Upper lobe of left lung (tissue), 4 donors: ENCODE data around the gene XIRP1.

Source experiments
- EP300 ChIP-seq, 4 donors: sonication (generic); formaldehyde crosslinking; IDR thresholded peaks; one replicate each; pipeline ENCODE4 v1.5.1; 2017; ENCODE audit warnings: antibody characterized with exemption in 4 of 4, control low read depth in 2 of 4
- POLR2A ChIP-seq, 4 donors: fragments of 450-650 bp; IDR thresholded peaks; one replicate each; pipeline ENCODE4 v1.5.1; 2016 to 2017; ENCODE audit warnings: antibody characterized with exemption in 4 of 4, mild to moderate bottlenecking in 2 of 4
- TF ChIP-seq, protein P1 (sequence below), 6 experiments: fragments of 450-650 bp in 4 of 6; fragments of 200-600 bp in 2 of 6; sonication (generic) in 2 of 6; IDR thresholded peaks; one replicate each; pipeline ENCODE4 v1.5.1; 2016 to 2019; ENCODE audit warnings: antibody characterized with exemption in 6 of 6

DNA sequence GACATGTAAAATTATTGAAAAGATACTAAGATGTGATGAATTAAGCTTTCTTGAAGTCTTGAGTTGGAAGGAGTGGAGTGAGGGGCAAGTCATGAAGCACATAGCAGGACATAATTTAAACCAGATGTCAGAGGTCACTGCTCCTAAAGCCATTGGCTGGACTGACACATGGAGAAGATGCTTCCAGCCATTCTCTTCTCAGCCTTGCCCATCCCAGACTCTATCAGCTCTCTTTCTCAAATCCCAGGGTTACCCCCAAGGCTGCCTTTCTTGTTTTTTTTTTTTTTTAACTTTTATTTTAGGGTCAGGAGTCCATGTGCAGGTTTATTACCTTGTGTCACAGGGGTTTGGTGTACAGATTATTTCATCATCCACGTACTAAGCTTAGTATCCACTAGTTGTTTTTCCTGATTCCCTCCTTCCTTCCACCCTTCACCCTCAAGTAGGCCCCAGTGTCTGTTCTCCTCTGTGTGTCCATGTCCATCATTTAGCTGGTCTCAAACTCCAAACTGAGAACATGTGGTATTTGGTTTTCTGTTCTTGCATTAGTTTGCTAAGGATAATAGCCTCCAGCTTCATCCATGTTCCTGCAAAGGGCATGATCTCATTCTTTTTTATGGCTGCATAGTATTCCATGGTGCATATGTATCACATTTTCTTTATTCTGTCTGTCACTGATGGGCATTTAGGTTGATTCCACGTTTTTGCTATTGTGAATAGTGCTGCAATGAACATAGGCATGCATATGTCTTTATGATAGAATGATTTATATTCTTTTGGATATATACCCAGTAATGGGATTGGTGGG lies 18.9 kb downstream of the XIRP1 start:
- TF ChIP-seq, protein P1, sequence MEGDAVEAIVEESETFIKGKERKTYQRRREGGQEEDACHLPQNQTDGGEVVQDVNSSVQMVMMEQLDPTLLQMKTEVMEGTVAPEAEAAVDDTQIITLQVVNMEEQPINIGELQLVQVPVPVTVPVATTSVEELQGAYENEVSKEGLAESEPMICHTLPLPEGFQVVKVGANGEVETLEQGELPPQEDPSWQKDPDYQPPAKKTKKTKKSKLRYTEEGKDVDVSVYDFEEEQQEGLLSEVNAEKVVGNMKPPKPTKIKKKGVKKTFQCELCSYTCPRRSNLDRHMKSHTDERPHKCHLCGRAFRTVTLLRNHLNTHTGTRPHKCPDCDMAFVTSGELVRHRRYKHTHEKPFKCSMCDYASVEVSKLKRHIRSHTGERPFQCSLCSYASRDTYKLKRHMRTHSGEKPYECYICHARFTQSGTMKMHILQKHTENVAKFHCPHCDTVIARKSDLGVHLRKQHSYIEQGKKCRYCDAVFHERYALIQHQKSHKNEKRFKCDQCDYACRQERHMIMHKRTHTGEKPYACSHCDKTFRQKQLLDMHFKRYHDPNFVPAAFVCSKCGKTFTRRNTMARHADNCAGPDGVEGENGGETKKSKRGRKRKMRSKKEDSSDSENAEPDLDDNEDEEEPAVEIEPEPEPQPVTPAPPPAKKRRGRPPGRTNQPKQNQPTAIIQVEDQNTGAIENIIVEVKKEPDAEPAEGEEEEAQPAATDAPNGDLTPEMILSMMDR (IDR thresholded peaks at IDR 0.05) = no peak
- TF ChIP-seq POLR2A (IDR thresholded peaks at IDR 0.05) = no peak
- no peak for TF ChIP-seq EP300 (IDR thresholded peaks at IDR 0.05)
